NCI-H510A treated with DMSO at 0.1 percent for 48 hours (cell line): ENCODE data around the gene APOE.
A peak's percentile ranks its signal among the peaks of the same experiment; 100 is the strongest.

ENCODE experiments used
- DNase-seq: peaks from one replicate; lab custom pipeline; 2025; lab: John Stamatoyannopoulos, UW

Gene APOE

GRCh38 chr19:44951179-44952159 is 45.9 kb downstream of the APOE start:
- DNase-seq, result peak; percentile 73

GRCh38 chr19:44954278-44954648 is 48.7 kb downstream of the APOE start:
- no peak for DNase-seq

- DNase-seq, result peak; percentile 97
These were observed 49.3 kb downstream of the APOE start, which contains the start of gene CLPTM1 for GRCh38 chr19:44954649-44955504. Gene CLPTM1, plus strand, starts transcription at chr19:44955380. Its CDS starts 16 bp downstream, at chr19:44955396.

- DNase-seq, result no peak
These were observed 50.2 kb downstream of the APOE start for GRCh38 chr19:44955505-44956439.

GRCh38 chr19:44957526-44957925 is 51.9 kb downstream of the APOE start:
- DNase-seq, result no peak

- DNase-seq, result no peak
These were observed 52.5 kb downstream of the APOE start for GRCh38 chr19:44958090-44958489.
